ENCODE data around the gene GTF3C4.

DNA sequence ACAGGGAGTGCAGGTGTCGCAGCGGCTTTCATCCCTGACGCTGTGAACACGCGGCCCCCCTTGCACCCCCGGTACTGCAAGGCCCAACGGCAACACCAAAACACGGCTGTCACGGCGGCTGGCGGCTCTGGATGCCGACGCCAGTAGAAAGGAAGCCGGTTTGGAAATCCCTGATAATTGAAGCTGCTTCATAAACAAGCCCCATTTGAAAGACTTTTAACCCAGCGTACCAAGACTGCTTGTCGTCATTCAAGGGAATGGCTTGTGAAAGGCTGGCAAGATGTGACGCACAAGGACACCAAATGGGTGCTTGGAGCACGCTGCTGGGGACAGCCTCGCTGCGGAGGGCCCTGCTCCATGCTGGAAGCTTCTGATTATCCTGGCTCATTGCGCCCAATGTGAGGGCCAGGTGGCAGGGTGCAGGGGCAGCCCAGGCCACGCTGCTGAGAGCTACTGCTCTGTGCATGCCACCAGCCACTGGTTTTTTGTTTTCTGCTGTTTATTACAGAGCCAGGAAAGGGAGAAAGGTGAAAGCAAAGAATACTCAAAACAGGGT lies 63.1 kb downstream of the GTF3C4 start:
- TF ChIP-seq CTCF (IDR thresholded peaks at IDR 0.05) (no peak), POLR2A (IDR thresholded peaks at IDR 0.05) (no peak)

All from heart left ventricle (tissue), 13 donors.